H1 (cell line): ENCODE results near the gene INPP5K. TPM values are rescaled to one million over a fixed set of nuclear protein-coding genes. Genes with fewer than 3 reads are reported as not detected.

Experiments used
- CHD2 ChIP-seq: IDR thresholded peaks from 2 replicates; pipeline ENCODE4 v1.6.1; 2012; ENCODE audit warnings: low read length, improper control_type of control experiment
- MAFK ChIP-seq: IDR thresholded peaks from 2 replicates; pipeline ENCODE4 v1.6.1; 2012; ENCODE audit warnings: low read depth, mild to moderate bottlenecking, improper control_type of control experiment, low read length
- POU5F1 ChIP-seq: IDR thresholded peaks from 2 replicates; pipeline ENCODE4 v1.6.1; 2011; ENCODE audit warnings: low read depth, mild to moderate bottlenecking, low read length, moderate library complexity
- polyA plus RNA-seq, 7 experiments: library from polyadenylated mRNA; depleted of rRNA in 3 of 7; stranded (reverse) in 5 of 7; unstranded in 2 of 7; fragments of >200 nt in 5 of 7; fragments of 200-250 nt in 2 of 7; gene quantifications; 1 replicate in 5 of 7; 2 replicates in 1 of 7; 4 replicates in 1 of 7; pipeline versions ENCODE4 v1.2.1 to v1.2.3, GENCODE V29; 2011 to 2013; ENCODE audit warnings: missing spikeins in 2 of 7, mixed read lengths in 2 of 7
- total RNA-seq: library from RNA; stranded (reverse); fragmentation: NEBNext Ultra II Directional; extraction: Animal tissue kit (Norgen Biotek cat#: 25700); gene quantifications from 2 replicates; pipeline ENCODE4 v1.2.1, GENCODE V29; 2021

Gene INPP5K
- total and polyA plus RNA-seq, 2 of the 8 experiments (the other 6 are each of a cell fraction or from before 2014, with no cell fraction given): 21.0 to 24.1 TPM

GRCh38 chr17:1480747-1481465, 35.5 kb downstream of the INPP5K start (continued):
- TF ChIP-seq MAFK (no peak), POU5F1 (no peak), CHD2 (no peak)
